T-helper 2 cell (primary cell): ENCODE measurements around the gene EFNA5.

Experiments
- DNase-seq, 5 experiments: peaks; one replicate each; pipeline versions ENCODE4 v3.0.0 to v3.0.0-alpha.2; 2012 to 2022

The EFNA5 gene

DNA sequence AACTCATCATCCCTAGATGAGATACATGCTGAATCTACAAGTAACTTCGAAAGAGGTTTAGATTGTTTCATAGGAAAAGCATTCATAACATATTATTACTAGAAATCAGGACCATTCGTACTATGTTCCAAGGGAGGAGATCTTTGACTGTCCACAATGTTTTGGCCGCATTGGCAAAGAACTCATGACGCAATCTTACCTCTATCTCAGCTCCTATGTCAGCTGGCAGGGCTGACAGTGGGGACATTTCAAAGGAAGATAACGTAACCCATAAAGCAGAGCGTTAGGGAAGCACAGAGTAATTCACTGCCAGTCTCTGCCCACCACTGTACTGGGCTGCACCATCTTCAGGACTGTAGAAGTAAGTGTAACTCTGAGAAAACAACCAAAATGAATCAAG is 69.7 kb downstream of the EFNA5 start:
- DNase-seq, result no peak

- no peak for DNase-seq
Observed at GRCh38 chr5:107598958-107599357, 71.8 kb downstream of the EFNA5 start.

GRCh38 chr5:107597803-107598202 is 72.9 kb downstream of the EFNA5 start:
- no peak for DNase-seq

GRCh38 chr5:107597247-107597646 is 73.5 kb downstream of the EFNA5 start:
- DNase-seq, result no peak

GRCh38 chr5:107594253-107595045 is 76.3 kb downstream of the EFNA5 start:
- DNase-seq, result no peak

DNA sequence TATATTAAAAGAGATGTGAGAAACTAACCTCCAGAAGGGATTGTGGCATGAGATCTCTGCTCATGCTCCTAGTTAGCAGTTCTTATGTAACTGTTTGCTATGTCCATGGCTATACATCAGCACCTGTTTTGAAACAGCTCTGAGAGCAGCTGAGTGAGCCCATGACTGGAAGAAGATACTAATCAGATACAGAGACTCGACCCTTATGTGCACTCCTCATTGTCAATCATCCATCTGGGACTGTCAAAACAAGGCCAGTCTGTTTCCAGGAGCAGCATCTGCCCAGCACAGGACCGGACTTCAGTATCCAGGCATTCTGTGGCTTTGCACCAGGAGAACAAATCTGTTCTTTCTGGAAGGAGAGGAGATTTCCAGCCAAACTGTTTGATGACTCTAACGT is 77.7 kb downstream of the EFNA5 start:
- DNase-seq, result no peak

- DNase-seq, result no peak
Observed at GRCh38 chr5:107592515-107592914, 78.2 kb downstream of the EFNA5 start.

DNA sequence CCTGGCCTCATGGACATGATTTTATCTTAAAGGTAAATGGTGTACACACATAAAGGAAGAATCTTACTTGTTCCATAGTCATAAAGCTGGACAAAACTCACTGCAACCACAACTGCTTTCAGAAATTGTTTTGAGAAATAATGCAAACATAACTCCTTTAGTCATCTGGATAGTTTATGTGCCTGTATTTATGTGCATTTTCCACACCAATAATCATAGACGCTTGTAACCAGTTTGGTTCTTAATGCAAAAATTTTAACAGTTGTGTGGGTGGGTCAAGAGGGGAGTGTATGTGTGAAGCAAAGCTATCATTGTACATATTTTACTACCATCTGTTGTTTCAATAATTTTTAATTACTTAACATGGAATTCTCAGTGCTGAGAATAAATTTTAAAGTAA is 80.1 kb downstream of the EFNA5 start:
- DNase-seq, result no peak

GRCh38 chr5:107589520-107590193 is 81.1 kb downstream of the EFNA5 start:
- DNase-seq, result no peak

GRCh38 chr5:107582625-107583024 is 88.1 kb downstream of the EFNA5 start:
- DNase-seq, result no peak

DNA sequence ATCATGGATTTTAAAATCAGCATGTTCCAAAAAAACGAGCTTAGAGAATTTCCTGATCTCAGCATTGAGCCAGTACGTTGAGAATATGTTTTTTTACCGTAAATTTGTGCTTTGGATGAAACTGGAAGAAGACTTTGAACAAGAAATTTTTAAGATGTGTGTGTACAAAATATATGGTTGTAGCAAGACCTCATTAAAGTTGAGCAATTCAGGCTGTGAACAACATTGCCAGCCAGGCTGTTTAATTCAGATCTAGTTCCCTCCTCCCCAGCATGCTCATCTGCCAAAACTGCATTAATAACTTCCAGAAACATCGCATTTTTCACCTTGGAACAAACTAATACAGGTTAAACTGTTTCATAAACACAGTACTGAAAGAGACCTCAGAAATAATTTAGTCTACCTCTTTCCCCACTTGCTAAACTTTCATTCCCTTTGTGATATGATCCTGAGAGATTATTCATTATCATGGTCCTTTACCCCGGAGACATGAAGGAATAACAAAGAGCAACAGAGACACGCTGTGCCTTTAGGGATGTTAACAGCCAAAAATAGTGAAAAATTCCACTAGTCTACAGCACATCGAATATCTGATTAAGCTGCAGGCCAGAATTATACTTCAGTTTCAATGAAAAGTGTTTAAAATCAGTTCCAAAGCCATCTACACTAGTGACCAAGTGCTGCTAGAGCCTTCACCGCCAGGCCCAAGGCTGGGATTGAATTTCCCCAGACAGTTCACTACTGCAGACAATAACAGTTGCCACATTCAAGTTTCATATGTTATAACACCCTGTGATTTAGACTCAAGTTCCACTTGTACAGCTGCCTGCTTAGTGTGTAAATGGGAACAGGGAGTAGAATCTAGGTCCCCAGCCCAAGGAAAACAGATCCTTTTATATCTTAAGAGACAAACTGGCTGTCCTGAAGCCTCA is 89.6 kb downstream of the EFNA5 start:
- DNase-seq, result no peak

DNA sequence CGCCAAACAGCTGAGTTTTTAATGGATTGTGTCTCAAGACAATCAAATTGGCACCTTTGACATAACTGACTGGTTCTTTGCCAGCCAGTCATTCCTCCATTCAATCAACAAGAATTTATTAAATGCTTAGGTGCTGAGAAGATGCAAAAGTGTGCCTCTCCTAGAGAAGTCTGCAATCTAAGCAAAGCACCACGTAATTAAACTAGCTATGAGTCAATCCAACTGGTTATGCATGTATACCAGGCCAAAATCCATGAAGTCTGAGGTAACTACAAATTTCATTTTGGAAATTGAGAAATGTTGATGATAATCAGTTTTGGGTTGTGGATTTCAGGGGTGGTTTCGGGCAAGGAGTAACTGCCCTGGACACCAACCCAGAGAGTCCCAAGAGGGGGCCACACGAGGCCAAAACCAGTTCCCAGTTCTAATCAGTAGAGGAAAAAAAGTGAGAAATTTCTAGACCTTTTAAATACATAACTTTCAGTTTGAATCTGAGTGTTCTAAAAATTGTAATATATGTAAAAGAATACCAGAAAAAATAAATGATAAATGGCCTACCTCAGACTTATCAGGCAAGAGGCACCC is 92.6 kb downstream of the EFNA5 start:
- DNase-seq, result no peak

DNA sequence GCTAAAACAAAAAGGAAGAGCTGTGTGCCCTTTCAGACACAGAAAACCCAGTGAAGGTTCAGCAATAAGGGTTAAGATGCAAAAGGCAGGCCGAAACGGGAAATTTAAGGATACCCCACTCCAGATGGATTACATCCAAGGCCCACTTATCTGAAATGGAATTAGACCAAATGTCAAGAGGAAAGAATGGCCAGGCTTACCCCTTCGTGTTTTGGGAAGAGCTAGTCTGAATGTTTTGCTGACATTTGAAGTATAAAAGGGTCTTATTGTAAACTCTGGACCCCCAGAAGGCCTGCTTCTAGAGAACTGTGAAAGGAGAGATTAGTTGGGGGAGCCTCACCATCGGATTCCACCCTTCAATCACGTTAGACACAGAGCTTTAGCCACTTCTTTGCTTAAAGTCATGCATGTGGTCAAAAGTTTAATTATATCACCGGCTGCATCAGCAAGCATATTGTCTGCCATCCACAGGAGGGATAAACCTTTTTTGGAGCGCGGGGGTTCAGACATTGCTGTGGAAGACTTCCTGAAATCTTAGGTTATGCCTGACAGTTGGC is 93.3 kb downstream of the EFNA5 start:
- DNase-seq, result no peak

- no peak for DNase-seq
Observed at GRCh38 chr5:107576736-107577393, 93.9 kb downstream of the EFNA5 start.

GRCh38 chr5:107576155-107576554 is 94.6 kb downstream of the EFNA5 start:
- no peak for DNase-seq

- DNase-seq, result no peak
Observed at GRCh38 chr5:107574287-107574686, 96.5 kb downstream of the EFNA5 start.

- DNase-seq, result no peak
Observed at GRCh38 chr5:107572715-107573368, 97.9 kb downstream of the EFNA5 start.

GRCh38 chr5:107571621-107572536 is 98.9 kb downstream of the EFNA5 start:
- peak; percentile 62 to 82 (median 73) for DNase-seq

DNA sequence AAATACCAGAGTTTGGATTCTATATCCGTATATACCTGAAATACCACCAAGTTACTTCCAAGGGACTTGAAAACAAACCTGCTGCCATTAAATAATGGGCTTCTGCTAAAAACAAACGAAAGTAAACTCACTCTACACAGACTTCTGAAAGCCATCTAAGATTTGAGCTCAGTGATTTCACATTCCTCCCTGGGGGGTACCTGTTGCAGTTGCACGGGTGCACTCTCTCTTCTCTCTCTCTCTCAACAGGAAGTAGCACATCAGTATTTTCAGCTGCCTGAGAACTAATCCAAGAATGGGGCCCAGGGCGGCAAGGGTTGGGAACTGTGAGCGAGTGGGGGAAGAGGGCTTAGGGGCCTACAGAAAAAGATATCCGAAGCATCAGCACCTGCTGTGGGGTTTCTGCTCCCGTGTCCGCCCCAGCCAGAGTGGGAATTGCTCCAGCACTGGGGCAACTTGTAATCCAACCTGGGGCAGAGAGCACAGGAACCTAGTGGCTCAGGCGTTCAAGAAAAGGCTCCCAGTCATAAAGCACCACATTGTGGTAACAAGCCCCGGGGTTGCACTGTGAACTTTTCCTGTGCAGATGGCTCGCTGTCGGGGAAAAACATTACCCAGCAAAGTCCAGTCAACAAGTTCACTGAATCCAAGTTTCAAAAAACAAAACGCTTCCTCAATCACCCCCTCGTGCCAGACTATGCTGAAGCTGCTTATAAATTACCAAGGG is 99.8 kb downstream of the EFNA5 start:
- peak in 2 of 5 experiments; percentile 22 to 73 for DNase-seq

- no peak for DNase-seq
Observed at GRCh38 chr5:107570181-107570580, 100.6 kb downstream of the EFNA5 start.
